Stimulated activated CD4-positive, alpha-beta T cell treated with anti-CD3 and anti-CD28 coated beads, Interleukin-2, amount 100 ng/mL, for 48 hours (primary cell): ENCODE measurements around the gene NAALADL2.

Experiments
- DNase-seq, 2 donors: peaks; one replicate each; pipeline ENCODE4 v3.0.0-alpha.2; 2020

NAALADL2 gene

GRCh38 chr3:174891524-174892203 is 32.5 kb downstream of the NAALADL2 start:
- DNase-seq: no peak

- DNase-seq: no peak
Measured at GRCh38 chr3:174907027-174907426, 47.9 kb downstream of the NAALADL2 start.

GRCh38 chr3:174907628-174908407 is 48.7 kb downstream of the NAALADL2 start:
- DNase-seq: no peak

- DNase-seq: no peak
Measured at GRCh38 chr3:174931473-174932353, 72.6 kb downstream of the NAALADL2 start.

- DNase-seq: no peak
Measured at GRCh38 chr3:174936590-174936989, 77.5 kb downstream of the NAALADL2 start.

GRCh38 chr3:174937478-174937877 is 78.3 kb downstream of the NAALADL2 start:
- DNase-seq: no peak

- DNase-seq: no peak
Measured at GRCh38 chr3:174938102-174938501, 79.0 kb downstream of the NAALADL2 start.

GRCh38 chr3:174940151-174940550 is 81.0 kb downstream of the NAALADL2 start:
- DNase-seq: no peak

GRCh38 chr3:174945276-174945675 is 86.1 kb downstream of the NAALADL2 start:
- no peak for DNase-seq

- no peak for DNase-seq
Measured at GRCh38 chr3:174945951-174946350, 86.8 kb downstream of the NAALADL2 start.

- no peak for DNase-seq
Measured at GRCh38 chr3:174949523-174949922, 90.4 kb downstream of the NAALADL2 start.

- no peak for DNase-seq
Measured at GRCh38 chr3:174951034-174951433, 91.9 kb downstream of the NAALADL2 start.

GRCh38 chr3:174951498-174952005 is 92.4 kb downstream of the NAALADL2 start:
- no peak for DNase-seq

GRCh38 chr3:174953068-174953467 is 93.9 kb downstream of the NAALADL2 start:
- no peak for DNase-seq

- no peak for DNase-seq
Measured at GRCh38 chr3:174955513-174956016, 96.4 kb downstream of the NAALADL2 start.

- no peak for DNase-seq
Measured at GRCh38 chr3:174957081-174957480, 97.9 kb downstream of the NAALADL2 start.

GRCh38 chr3:174957551-174958001 is 98.4 kb downstream of the NAALADL2 start:
- DNase-seq: no peak

- DNase-seq: no peak
Measured at GRCh38 chr3:174958671-174959328, 99.7 kb downstream of the NAALADL2 start.

GRCh38 chr3:174959556-174960065 is 100.5 kb downstream of the NAALADL2 start:
- no peak for DNase-seq

GRCh38 chr3:174960898-174961297 is 101.8 kb downstream of the NAALADL2 start:
- DNase-seq: no peak

- DNase-seq: no peak
Measured at GRCh38 chr3:174973465-174973864, 114.3 kb downstream of the NAALADL2 start.

- no peak for DNase-seq
Measured at GRCh38 chr3:174986685-174987084, 127.6 kb downstream of the NAALADL2 start.
